HepG2 (cell line): ENCODE data around the gene CCNYL1. TPM values are rescaled to one million over a fixed set of nuclear protein-coding genes. Genes with fewer than 3 reads are reported as not detected.

Experiments
- CBX1 ChIP-seq: IDR thresholded peaks from one replicate; pipeline ENCODE4 v1.6.1; 2016; ENCODE audit warnings: antibody characterized with exemption, low read depth
- ELK4 ChIP-seq: sonication (generic); formaldehyde crosslinking; IDR thresholded peaks from 2 replicates; pipeline ENCODE4 v1.9.0; 2021; ENCODE audit warnings: missing genetic modification reagents, borderline replicate concordance
- GTF3A ChIP-seq: sonication (generic); formaldehyde crosslinking; conservative IDR thresholded peaks from 2 replicates; pipeline ENCODE4 v1.4.0; 2020; ENCODE audit warnings: mild to moderate bottlenecking, missing genetic modification reagents
- JDP2 ChIP-seq: sonication (generic); formaldehyde crosslinking; IDR thresholded peaks from 2 replicates; pipeline ENCODE4 v1.8.1; 2022; ENCODE audit warnings: missing genetic modification reagents, borderline replicate concordance
- KLF15 ChIP-seq: sonication (generic); formaldehyde crosslinking; IDR thresholded peaks from 2 replicates; pipeline ENCODE4 v1.8.1; 2023; ENCODE audit warnings: borderline replicate concordance, mild to moderate bottlenecking, inconsistent platforms, missing genetic modification reagents, mixed read lengths
- KMT2A ChIP-seq: sonication (generic); formaldehyde crosslinking; IDR thresholded peaks from 2 replicates; pipeline ENCODE4 v1.4.0; 2020; ENCODE audit warnings: missing genetic modification reagents
- NFIB ChIP-seq: sonication (generic); formaldehyde crosslinking; IDR thresholded peaks from 2 replicates; pipeline ENCODE4 v1.9.0; 2021; ENCODE audit warnings: missing genetic modification reagents, mild to moderate bottlenecking, borderline replicate concordance
- NKX3-1 ChIP-seq: sonication (generic); formaldehyde crosslinking; IDR thresholded peaks from 2 replicates; pipeline ENCODE4 v1.5.0; 2020; ENCODE audit warnings: missing genetic modification reagents
- NR1H2 ChIP-seq: sonication (generic); formaldehyde crosslinking; IDR thresholded peaks from 2 replicates; pipeline ENCODE4 v1.8.1; 2022; ENCODE audit warnings: low read depth, missing genetic modification reagents, borderline replicate concordance
- XBP1 ChIP-seq: sonication (generic); formaldehyde crosslinking; IDR thresholded peaks from 2 replicates; pipeline ENCODE4 v1.5.0; 2020; ENCODE audit warnings: missing genetic modification reagents
- ZNF10 ChIP-seq: sonication (generic); formaldehyde crosslinking; IDR thresholded peaks from 2 replicates; pipeline ENCODE4 v1.4.0; 2020; ENCODE audit warnings: mild to moderate bottlenecking, low read depth, missing genetic modification reagents, borderline replicate concordance
- ZNF160 ChIP-seq: sonication (generic); formaldehyde crosslinking; IDR thresholded peaks from 2 replicates; pipeline ENCODE4 v1.8.0; 2022; ENCODE audit warnings: mild to moderate bottlenecking, inconsistent platforms, missing genetic modification reagents
- ZNF251 ChIP-seq: sonication (generic); formaldehyde crosslinking; IDR thresholded peaks from 2 replicates; pipeline ENCODE4 v1.9.0; 2021; ENCODE audit warnings: mild to moderate bottlenecking, missing genetic modification reagents
- ZNF317 ChIP-seq: sonication (generic); formaldehyde crosslinking; IDR thresholded peaks from 2 replicates; pipeline ENCODE4 v1.5.0; 2020; ENCODE audit warnings: mild to moderate bottlenecking, missing genetic modification reagents
- ZNF510 ChIP-seq: sonication (generic); formaldehyde crosslinking; IDR thresholded peaks from 2 replicates; pipeline ENCODE4 v1.4.0; 2020; ENCODE audit warnings: low read depth, mild to moderate bottlenecking, missing genetic modification reagents
- ZNF530 ChIP-seq: sonication (generic); formaldehyde crosslinking; IDR thresholded peaks from 2 replicates; pipeline ENCODE4 v1.5.0; 2020; ENCODE audit warnings: low read depth, mild to moderate bottlenecking, missing genetic modification reagents
- ZNF569 ChIP-seq: sonication (generic); formaldehyde crosslinking; IDR thresholded peaks from 2 replicates; pipeline ENCODE4 v1.5.0; 2020; ENCODE audit warnings: mild to moderate bottlenecking, missing genetic modification reagents, moderate library complexity, borderline replicate concordance
- ZNF576 ChIP-seq: sonication (generic); formaldehyde crosslinking; IDR thresholded peaks from 2 replicates; pipeline ENCODE4 v1.4.0; 2020; ENCODE audit warnings: mild to moderate bottlenecking, missing genetic modification reagents
- ZNF652 ChIP-seq: IDR thresholded peaks from 2 replicates; pipeline ENCODE4 v1.6.1; 2016; ENCODE audit warnings: low read depth, borderline replicate concordance
- ZNF790 ChIP-seq: sonication (generic); formaldehyde crosslinking; IDR thresholded peaks from 2 replicates; pipeline ENCODE4 v1.8.0; 2022; ENCODE audit warnings: missing genetic modification reagents, mild to moderate bottlenecking, borderline replicate concordance
- ZNF841 ChIP-seq: sonication (generic); formaldehyde crosslinking; IDR thresholded peaks from 2 replicates; pipeline ENCODE4 v1.8.1; 2023; ENCODE audit warnings: missing genetic modification reagents, borderline replicate concordance
- polyA plus RNA-seq, 8 experiments: library from polyadenylated mRNA; depleted of rRNA in 3 of 8; stranded (reverse) in 7 of 8; unstranded in 1 of 8; fragments of >200 nt; fragmentation: Illumina TruSeq in 4 of 8; extraction: Trizol in 4 of 8; gene quantifications; 2 replicates each; pipeline versions ENCODE4 v1.2.1 to v1.2.3, GENCODE V29; 2011 to 2016; ENCODE audit warnings: low read depth in 4 of 8, missing spikeins in 1 of 8, mixed read lengths in 1 of 8; ENCODE audit not compliant: insufficient read depth in 1 of 8
- total RNA-seq, 5 experiments: library from RNA; depleted of rRNA; stranded (reverse); fragments of >200 nt; fragmentation: Illumina TruSeq; extraction: Trizol; gene quantifications; 2 replicates each; pipeline ENCODE4 v1.2.3, GENCODE V29; 2016; ENCODE audit warnings: low read depth in 1 of 5
- TF ChIP-seq, protein P1 (sequence below): sonication (generic); formaldehyde crosslinking; conservative IDR thresholded peaks from 2 replicates; pipeline ENCODE4 v1.8.0; 2022; ENCODE audit warnings: low read depth, missing genetic modification reagents
- TF ChIP-seq, protein P2 (sequence below): sonication (generic); formaldehyde crosslinking; IDR thresholded peaks from 2 replicates; pipeline ENCODE4 v1.4.0; 2020; ENCODE audit warnings: mild to moderate bottlenecking, missing genetic modification reagents
- TF ChIP-seq, protein P3 (sequence below): sonication (generic); formaldehyde crosslinking; IDR thresholded peaks from 2 replicates; pipeline ENCODE4 v1.8.0; 2022; ENCODE audit warnings: mild to moderate bottlenecking, missing genetic modification reagents, moderate library complexity

The CCNYL1 gene
- total and polyA plus RNA-seq, 2 of the 13 experiments (the other 11 are each of a cell fraction or from before 2014, with no cell fraction given), result 12.5 to 16.2 TPM

- TF ChIP-seq ZNF569 (CRISPR knock-in tag), result no peak
- TF ChIP-seq, protein P1, sequence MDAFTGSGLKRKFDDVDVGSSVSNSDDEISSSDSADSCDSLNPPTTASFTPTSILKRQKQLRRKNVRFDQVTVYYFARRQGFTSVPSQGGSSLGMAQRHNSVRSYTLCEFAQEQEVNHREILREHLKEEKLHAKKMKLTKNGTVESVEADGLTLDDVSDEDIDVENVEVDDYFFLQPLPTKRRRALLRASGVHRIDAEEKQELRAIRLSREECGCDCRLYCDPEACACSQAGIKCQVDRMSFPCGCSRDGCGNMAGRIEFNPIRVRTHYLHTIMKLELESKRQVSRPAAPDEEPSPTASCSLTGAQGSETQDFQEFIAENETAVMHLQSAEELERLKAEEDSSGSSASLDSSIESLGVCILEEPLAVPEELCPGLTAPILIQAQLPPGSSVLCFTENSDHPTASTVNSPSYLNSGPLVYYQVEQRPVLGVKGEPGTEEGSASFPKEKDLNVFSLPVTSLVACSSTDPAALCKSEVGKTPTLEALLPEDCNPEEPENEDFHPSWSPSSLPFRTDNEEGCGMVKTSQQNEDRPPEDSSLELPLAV (CRISPR knock-in tag), result 0 out of 2 replicates have a peak, but pooled peaks have one; percentile 67
- TF ChIP-seq GTF3A (CRISPR knock-in tag), result no peak
- 0 out of 2 replicates have a peak, but pooled peaks have one; percentile 6 for TF ChIP-seq ZNF10 (CRISPR knock-in tag)
- 0 out of 2 replicates have a peak, but pooled peaks have one; percentile 71 for TF ChIP-seq ZNF576 (CRISPR knock-in tag)
- TF ChIP-seq NFIB (CRISPR knock-in tag), result no peak
- TF ChIP-seq ELK4 (CRISPR knock-in tag), result no peak
- 0 out of 2 replicates have a peak, but pooled peaks have one; percentile 39 for TF ChIP-seq KLF15
- TF ChIP-seq ZNF160 (CRISPR knock-in tag), result 0 out of 2 replicates have a peak, but pooled peaks have one; percentile 88
- peak; percentile 22; the same call in 1 of the 2 replicates for TF ChIP-seq JDP2 (CRISPR knock-in tag)
- TF ChIP-seq NKX3-1 (CRISPR knock-in tag), result peak; percentile 34
- TF ChIP-seq CBX1, result no peak
- TF ChIP-seq KMT2A (CRISPR knock-in tag), result no peak
- TF ChIP-seq XBP1 (CRISPR knock-in tag), result no peak
- TF ChIP-seq, protein P2, sequence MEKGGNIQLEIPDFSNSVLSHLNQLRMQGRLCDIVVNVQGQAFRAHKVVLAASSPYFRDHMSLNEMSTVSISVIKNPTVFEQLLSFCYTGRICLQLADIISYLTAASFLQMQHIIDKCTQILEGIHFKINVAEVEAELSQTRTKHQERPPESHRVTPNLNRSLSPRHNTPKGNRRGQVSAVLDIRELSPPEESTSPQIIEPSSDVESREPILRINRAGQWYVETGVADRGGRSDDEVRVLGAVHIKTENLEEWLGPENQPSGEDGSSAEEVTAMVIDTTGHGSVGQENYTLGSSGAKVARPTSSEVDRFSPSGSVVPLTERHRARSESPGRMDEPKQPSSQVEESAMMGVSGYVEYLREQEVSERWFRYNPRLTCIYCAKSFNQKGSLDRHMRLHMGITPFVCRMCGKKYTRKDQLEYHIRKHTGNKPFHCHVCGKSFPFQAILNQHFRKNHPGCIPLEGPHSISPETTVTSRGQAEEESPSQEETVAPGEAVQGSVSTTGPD (CRISPR knock-in tag), result 0 out of 2 replicates have a peak, but pooled peaks have one; percentile 26
- 0 out of 2 replicates have a peak, but pooled peaks have one; percentile 58 for TF ChIP-seq ZNF530
- TF ChIP-seq, protein P3, sequence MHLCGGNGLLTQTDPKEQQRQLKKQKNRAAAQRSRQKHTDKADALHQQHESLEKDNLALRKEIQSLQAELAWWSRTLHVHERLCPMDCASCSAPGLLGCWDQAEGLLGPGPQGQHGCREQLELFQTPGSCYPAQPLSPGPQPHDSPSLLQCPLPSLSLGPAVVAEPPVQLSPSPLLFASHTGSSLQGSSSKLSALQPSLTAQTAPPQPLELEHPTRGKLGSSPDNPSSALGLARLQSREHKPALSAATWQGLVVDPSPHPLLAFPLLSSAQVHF (CRISPR knock-in tag), result peak; percentile 57; the same call in 1 of the 2 replicates
- TF ChIP-seq ZNF841 (CRISPR knock-in tag), result peak; percentile 57; the same call in 1 of the 2 replicates
- no peak for TF ChIP-seq ZNF251 (CRISPR knock-in tag)
- peak; percentile 38; the same call in 1 of the 2 replicates for TF ChIP-seq ZNF652 (CRISPR knock-in tag)
- peak; percentile 4; the same call in 1 of the 2 replicates for TF ChIP-seq ZNF510 (CRISPR knock-in tag)
- TF ChIP-seq ZNF317, result 0 out of 2 replicates have a peak, but pooled peaks have one; percentile 15
- peak; percentile 61; the same call in 1 of the 2 replicates for TF ChIP-seq NR1H2 (CRISPR knock-in tag)
- peak; percentile 18 for TF ChIP-seq ZNF790 (CRISPR knock-in tag)
Observed at GRCh38 chr2:207768866-207769596, 57.6 kb downstream of the CCNYL1 start (continued).
